Measurements from ENCODE around the gene XCL1.
A peak's percentile ranks its signal among the peaks of the same experiment; 100 is the strongest.
"Not testable (repeated sequence)": the region's sequence is repeated elsewhere in the genome, so short reads cannot be mapped to it uniquely, and the experiment has no call there.

Gene XCL1

DNA sequence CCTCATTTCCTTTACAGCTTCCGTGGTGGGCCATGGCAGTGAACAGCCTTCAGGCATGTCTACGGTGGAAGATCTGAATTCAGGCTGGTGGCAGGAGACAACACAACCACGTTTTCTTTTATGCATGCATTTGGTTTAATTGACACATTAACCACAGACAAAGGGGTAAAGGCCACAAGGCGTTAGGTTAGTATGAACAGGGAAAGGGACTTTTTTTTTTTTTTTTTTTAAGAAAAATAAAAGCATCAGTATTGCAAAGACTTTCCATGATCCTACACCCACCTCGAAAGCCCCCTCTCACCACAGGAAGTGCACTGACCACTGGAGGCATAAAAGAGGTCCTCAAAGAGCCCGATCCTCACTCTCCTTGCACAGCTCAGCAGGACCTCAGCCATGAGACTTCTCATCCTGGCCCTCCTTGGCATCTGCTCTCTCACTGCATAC, at the start of gene XCL1:
Gene XCL1, plus strand, starts transcription at position 361 of the 444 bp plus-strand sequence. Its CDS starts 33 bp downstream, at position 394.
- H3K4me3 Mint-ChIP-seq = peak within 1 kb of the TSS; percentile 44 to 68
- not testable (repeated sequence) for H3K36me3 Mint-ChIP-seq, H3K4me1 Mint-ChIP-seq, DNase-seq, H3K9me3 Mint-ChIP-seq
- ATAC-seq (replicated peaks) = peak; percentile 64 to 79
- H3K27me3 Mint-ChIP-seq = peaks cover 0 to 13% of the 10 kb centered on the region in 2 donors
- H3K27ac Mint-ChIP-seq = peak within 1 kb of the TSS; percentile 85

- Mint-ChIP-seq H3K36me3 (no peaks in the 10 kb centered on the region), H3K9me3 (peaks cover 2 to 3% of the 10 kb centered on the region in 2 donors), H3K27ac (no peak overlapping the region), H3K4me1 (no peaks in the 10 kb centered on the region), H3K4me3 (no peak overlapping the region), H3K27me3 (no peaks in the 10 kb centered on the region)
- ATAC-seq (replicated peaks) = no peak
- no peak for DNase-seq
These were observed 46.9 kb upstream of the XCL1 start for GRCh38 chr1:168529518-168529917.

DNA sequence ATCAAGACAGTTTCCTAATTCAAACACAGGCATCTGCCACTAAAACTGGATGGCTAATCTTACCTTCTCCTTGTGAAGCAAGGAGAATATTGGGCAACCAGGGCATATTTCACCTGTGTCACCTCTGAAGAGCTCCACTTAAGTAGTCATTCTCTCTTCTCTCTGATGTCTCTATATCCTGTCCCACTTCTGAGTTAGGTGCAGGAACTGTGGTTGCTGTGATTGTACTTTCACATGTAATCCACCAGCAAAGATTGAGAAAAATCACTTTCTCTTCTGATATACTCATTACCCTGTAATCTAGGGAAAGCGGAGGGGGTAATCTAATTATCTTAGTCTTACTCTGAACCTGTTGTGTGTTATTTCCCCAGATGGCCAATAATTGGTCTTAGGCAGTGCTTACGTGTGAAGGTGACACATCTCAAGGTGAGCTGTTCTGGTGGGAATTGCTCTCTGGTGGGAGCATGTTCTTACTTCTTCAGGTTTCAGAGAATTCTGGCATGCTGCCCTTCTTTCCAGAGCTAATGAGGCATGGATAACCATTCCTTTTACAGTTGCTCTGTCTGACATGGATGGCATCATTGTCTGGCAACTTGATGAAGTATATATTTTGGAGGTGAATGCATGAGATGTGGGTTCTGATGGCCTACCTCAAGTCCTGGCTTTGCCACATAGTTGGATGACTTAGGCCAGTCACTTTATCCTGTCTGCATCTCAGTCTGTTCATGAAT, 44.6 kb upstream of the XCL1 start:
- H3K27ac Mint-ChIP-seq = no peak overlapping the region
- H3K27me3 Mint-ChIP-seq = no peaks in the 10 kb centered on the region
- H3K4me3 Mint-ChIP-seq = no peak overlapping the region
- ATAC-seq (replicated peaks) (no peak), DNase-seq (no peak)
- no peaks in the 10 kb centered on the region for H3K36me3 Mint-ChIP-seq
- peaks cover 4 to 16% of the 10 kb centered on the region in 2 donors for H3K4me1 Mint-ChIP-seq
- no peaks in the 10 kb centered on the region for H3K9me3 Mint-ChIP-seq

- H3K27ac Mint-ChIP-seq = no peak overlapping the region
- H3K36me3 Mint-ChIP-seq = no peaks in the 10 kb centered on the region
- DNase-seq (no peak), ATAC-seq (replicated peaks) (peak in 1 of 2 donors; percentile 52)
- peaks cover 4 to 16% of the 10 kb centered on the region in 2 donors for H3K4me1 Mint-ChIP-seq
- H3K27me3 Mint-ChIP-seq = no peaks in the 10 kb centered on the region
- H3K4me3 Mint-ChIP-seq = no peak overlapping the region
- H3K9me3 Mint-ChIP-seq = no peaks in the 10 kb centered on the region
These were observed 40.9 kb upstream of the XCL1 start for GRCh38 chr1:168535536-168535935.

DNA sequence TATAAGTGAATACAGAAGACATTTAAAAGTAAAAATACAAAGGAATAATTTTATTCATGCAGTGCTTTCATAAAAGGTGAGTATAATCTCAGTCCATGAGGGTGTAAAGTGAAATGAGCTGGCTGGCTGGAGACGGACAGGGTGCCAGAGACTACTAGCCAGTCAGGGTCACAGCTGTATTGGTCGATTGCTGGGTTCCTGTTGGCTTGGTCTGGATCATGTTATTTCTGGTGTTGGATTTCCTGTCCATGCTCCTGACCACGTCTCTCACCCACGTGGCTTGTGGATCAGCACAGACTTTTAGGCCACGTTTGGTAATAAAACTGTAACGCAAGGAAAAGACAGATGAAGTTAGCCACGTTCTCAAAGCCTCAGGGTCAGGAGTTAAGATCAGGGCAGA, 35.6 kb upstream of the XCL1 start:
- not testable (repeated sequence) for H3K27me3 Mint-ChIP-seq; H3K36me3 Mint-ChIP-seq; ATAC-seq (replicated peaks); H3K27ac Mint-ChIP-seq; DNase-seq; H3K4me3 Mint-ChIP-seq; H3K9me3 Mint-ChIP-seq; H3K4me1 Mint-ChIP-seq

GRCh38 chr1:168542978-168543377, 33.4 kb upstream of the XCL1 start:
- not testable (repeated sequence) for H3K36me3 Mint-ChIP-seq, H3K9me3 Mint-ChIP-seq, DNase-seq, H3K27ac Mint-ChIP-seq, H3K27me3 Mint-ChIP-seq, H3K4me1 Mint-ChIP-seq, H3K4me3 Mint-ChIP-seq
- ATAC-seq (replicated peaks) = peak; percentile 38 to 80

- ATAC-seq (replicated peaks) = peak in 1 of 2 donors; percentile 56
- H3K4me3 Mint-ChIP-seq = peak within 1 kb of the TSS; percentile 9 to 36
- not testable (repeated sequence) for H3K4me1 Mint-ChIP-seq, H3K36me3 Mint-ChIP-seq, H3K27me3 Mint-ChIP-seq, DNase-seq, H3K27ac Mint-ChIP-seq, H3K9me3 Mint-ChIP-seq
These were observed 32.4 kb upstream of the XCL1 start, which contains the start of gene XCL2 for GRCh38 chr1:168543840-168544498. Gene XCL2, minus strand, starts transcription at chr1:168543997. Its CDS starts 33 bp downstream, at chr1:168543964.

- not testable (repeated sequence) for DNase-seq, H3K4me1 Mint-ChIP-seq, H3K4me3 Mint-ChIP-seq, H3K27ac Mint-ChIP-seq, H3K27me3 Mint-ChIP-seq, H3K9me3 Mint-ChIP-seq, H3K36me3 Mint-ChIP-seq
- peak in 1 of 2 donors; percentile 45 for ATAC-seq (replicated peaks)
These were observed 30.5 kb upstream of the XCL1 start for GRCh38 chr1:168545678-168546552.

GRCh38 chr1:168546553-168546895, 29.9 kb upstream of the XCL1 start:
- ATAC-seq (replicated peaks); DNase-seq; H3K27me3 Mint-ChIP-seq; H3K4me3 Mint-ChIP-seq; H3K9me3 Mint-ChIP-seq; H3K27ac Mint-ChIP-seq; H3K4me1 Mint-ChIP-seq; H3K36me3 Mint-ChIP-seq: not testable (repeated sequence)

DNA sequence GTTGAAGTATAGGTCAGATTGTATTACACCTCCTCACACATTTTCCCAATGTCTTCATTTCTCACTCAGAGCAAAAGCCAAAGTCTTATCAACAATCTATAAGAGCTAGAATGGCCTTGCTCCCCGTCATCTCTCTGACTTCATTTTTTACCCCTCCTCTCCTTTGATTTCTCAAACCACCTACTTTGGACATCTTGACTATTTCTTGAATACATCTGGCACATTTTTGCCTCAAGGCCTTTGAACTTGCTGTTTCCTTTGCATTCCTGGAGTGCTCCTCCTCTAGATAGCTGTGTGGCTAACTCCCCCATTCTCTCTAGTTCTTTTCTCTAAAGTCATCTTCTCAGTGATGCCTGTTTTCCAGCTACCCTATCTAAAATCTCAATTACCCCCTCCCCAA, 25.4 kb upstream of the XCL1 start:
- no peaks in the 10 kb centered on the region for H3K36me3 Mint-ChIP-seq
- H3K4me3 Mint-ChIP-seq = no peak overlapping the region
- H3K4me1 Mint-ChIP-seq = peaks cover 8 to 17% of the 10 kb centered on the region in 2 donors
- ATAC-seq (replicated peaks) = no peak
- no peak for DNase-seq
- no peak overlapping the region for H3K27ac Mint-ChIP-seq
- H3K9me3 Mint-ChIP-seq = peaks cover 5 to 6% of the 10 kb centered on the region in 2 donors
- H3K27me3 Mint-ChIP-seq = peaks cover 0 to 4% of the 10 kb centered on the region in 2 donors

DNA sequence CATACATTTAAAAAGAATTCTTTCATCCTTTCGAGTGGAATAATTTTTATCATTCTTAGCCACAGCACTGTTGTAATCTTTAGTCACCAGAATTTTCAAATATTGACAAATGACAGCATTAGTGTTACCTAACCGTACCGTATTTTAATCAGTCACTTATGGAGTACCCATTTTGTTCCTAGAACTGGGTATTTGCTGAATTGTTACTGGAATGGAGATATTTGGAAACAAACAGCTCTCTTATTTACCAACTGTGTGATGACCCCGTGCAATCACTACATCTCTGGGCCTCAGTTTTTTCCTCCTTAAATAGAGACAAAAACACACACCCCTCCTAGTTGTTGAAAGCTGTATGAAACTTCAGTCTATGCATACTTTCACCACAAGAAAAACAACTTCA, 24.7 kb upstream of the XCL1 start:
- Mint-ChIP-seq H3K9me3 (peaks cover under 1 to 3% of the 10 kb centered on the region in 2 donors), H3K27ac (no peak overlapping the region), H3K4me1 (peaks cover 8 to 17% of the 10 kb centered on the region in 2 donors), H3K4me3 (no peak overlapping the region), H3K27me3 (peaks cover 0 to 4% of the 10 kb centered on the region in 2 donors), H3K36me3 (no peaks in the 10 kb centered on the region)
- ATAC-seq (replicated peaks) = no peak
- no peak for DNase-seq

DNA sequence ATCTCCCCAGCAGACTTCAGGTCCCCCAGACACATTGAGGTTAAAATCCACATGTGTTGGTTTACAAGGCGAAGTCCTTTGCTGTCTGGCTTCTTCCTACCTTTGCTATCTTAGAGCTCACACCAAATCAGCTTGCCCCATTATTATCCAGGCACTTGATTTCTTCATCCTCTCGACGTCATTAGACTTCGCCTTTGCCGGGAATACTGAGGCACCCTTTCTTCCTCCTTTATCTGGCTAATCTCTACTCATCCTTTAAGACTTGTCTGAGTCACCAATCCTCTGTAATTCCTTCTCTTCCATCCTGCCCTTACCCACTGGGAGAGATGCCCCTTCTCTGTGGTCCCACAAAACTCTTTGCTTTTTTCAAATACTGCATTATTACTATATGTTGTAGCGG, 23.4 kb upstream of the XCL1 start:
- Mint-ChIP-seq H3K4me3 (no peak overlapping the region), H3K9me3 (peaks cover 0 to 3% of the 10 kb centered on the region in 2 donors), H3K27ac (no peak overlapping the region), H3K4me1 (peaks cover 8 to 17% of the 10 kb centered on the region in 2 donors), H3K27me3 (peaks cover 0 to 4% of the 10 kb centered on the region in 2 donors), H3K36me3 (no peaks in the 10 kb centered on the region)
- ATAC-seq (replicated peaks) = no peak
- DNase-seq = no peak

- ATAC-seq (replicated peaks) = peak; percentile 76 to 82
- H3K4me1 Mint-ChIP-seq = peaks cover 8 to 17% of the 10 kb centered on the region in 2 donors
These were observed 22.5 kb upstream of the XCL1 start for GRCh38 chr1:168553680-168554553.

More at GRCh38 chr1:168553680-168554553, 22.5 kb upstream of the XCL1 start:
- H3K9me3 Mint-ChIP-seq = peaks cover 0 to 2% of the 10 kb centered on the region in 2 donors
- H3K4me3 Mint-ChIP-seq = no peak overlapping the region
- H3K36me3 Mint-ChIP-seq = no peaks in the 10 kb centered on the region
- peaks cover 0 to 4% of the 10 kb centered on the region in 2 donors for H3K27me3 Mint-ChIP-seq
- no peak for DNase-seq
- H3K27ac Mint-ChIP-seq = peak overlapping the region; percentile 75
